ENCODE measurements around the gene DENND2D.

DNA sequence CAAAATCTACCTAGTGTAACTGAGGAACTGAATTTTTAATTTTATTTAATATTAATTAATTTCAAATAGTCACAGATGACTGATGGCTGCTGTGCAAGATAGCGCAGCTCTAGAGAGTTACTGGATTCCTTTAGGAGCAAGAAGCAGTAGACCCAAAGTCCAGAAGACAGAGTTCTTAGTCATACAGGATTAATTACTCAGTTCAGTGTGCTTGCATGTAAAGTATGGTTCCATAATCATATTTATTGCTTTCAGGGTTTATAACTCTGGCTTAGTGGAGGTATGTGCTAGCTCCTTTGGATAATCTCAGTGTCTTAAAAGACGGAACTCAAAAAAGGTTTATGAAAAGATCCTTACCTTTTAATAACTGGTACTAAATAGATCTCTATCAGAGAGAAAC, 43.0 kb downstream of the DENND2D start:
- TF ChIP-seq, protein P1, sequence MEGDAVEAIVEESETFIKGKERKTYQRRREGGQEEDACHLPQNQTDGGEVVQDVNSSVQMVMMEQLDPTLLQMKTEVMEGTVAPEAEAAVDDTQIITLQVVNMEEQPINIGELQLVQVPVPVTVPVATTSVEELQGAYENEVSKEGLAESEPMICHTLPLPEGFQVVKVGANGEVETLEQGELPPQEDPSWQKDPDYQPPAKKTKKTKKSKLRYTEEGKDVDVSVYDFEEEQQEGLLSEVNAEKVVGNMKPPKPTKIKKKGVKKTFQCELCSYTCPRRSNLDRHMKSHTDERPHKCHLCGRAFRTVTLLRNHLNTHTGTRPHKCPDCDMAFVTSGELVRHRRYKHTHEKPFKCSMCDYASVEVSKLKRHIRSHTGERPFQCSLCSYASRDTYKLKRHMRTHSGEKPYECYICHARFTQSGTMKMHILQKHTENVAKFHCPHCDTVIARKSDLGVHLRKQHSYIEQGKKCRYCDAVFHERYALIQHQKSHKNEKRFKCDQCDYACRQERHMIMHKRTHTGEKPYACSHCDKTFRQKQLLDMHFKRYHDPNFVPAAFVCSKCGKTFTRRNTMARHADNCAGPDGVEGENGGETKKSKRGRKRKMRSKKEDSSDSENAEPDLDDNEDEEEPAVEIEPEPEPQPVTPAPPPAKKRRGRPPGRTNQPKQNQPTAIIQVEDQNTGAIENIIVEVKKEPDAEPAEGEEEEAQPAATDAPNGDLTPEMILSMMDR (tag by site-specific recombination; IDR thresholded peaks at IDR 0.05) = no peak
- no peak for TF ChIP-seq ZNF24 (tag by site-specific recombination; IDR thresholded peaks at IDR 0.05)
